Thoracic aorta (tissue), 2 donors: ENCODE measurements around the gene CUBN. TPM values are rescaled to one million over a fixed set of nuclear protein-coding genes. Genes with fewer than 3 reads are reported as not detected.

Source experiments
- ATAC-seq: fragments of 150-250 bp; one replicate; pipeline ENCODE4 v1.8.0; 2017; ENCODE audit warnings: low read depth; ENCODE audit not compliant: insufficient number of reproducible peaks, low FRiP score
- DNase-seq: peaks from one replicate; pipeline ENCODE4 v3.0.0-alpha.2; 2020; ENCODE audit warnings: low spot score
- H3K27ac ChIP-seq, 2 donors: fragments of 200-600 bp; sonication (generic); 1 replicate in 1 of 2; 2 replicates in 1 of 2; pipeline ENCODE4 v1.5.1; 2016; ENCODE audit warnings: mild to moderate bottlenecking in 2 of 2, moderate library complexity in 2 of 2
- H3K27me3 ChIP-seq: fragments of 200-600 bp; sonication (generic); replicated peaks from 2 replicates; pipeline ENCODE4 v1.6.0; 2016; ENCODE audit warnings: mild to moderate bottlenecking; ENCODE audit not compliant: insufficient read depth
- H3K36me3 ChIP-seq: fragments of 200-600 bp; sonication (generic); one replicate; pipeline ENCODE4 v1.5.1; 2016
- H3K4me1 ChIP-seq, 2 donors: fragments of 200-600 bp; sonication (generic); 1 replicate in 1 of 2; 2 replicates in 1 of 2; pipeline versions ENCODE4 v1.5.1 to v1.6.0; 2016; ENCODE audit warnings: low read depth in 2 of 2, mild to moderate bottlenecking in 1 of 2; ENCODE audit not compliant: control insufficient read depth in 1 of 2
- H3K4me3 ChIP-seq: fragments of 200-600 bp; sonication (generic); 2 replicates; pipeline ENCODE4 v1.5.1; 2016; ENCODE audit warnings: mild to moderate bottlenecking
- H3K9me3 ChIP-seq: fragments of 200-600 bp; sonication (generic); 2 replicates; pipeline ENCODE4 v1.5.1; 2016
- CTCF ChIP-seq: fragments of 200-600 bp; sonication (generic); IDR thresholded peaks from one replicate; pipeline ENCODE4 v1.5.1; 2019; ENCODE audit warnings: antibody characterized with exemption
- total RNA-seq, 2 donors: library from RNA; depleted of rRNA; stranded (reverse); fragments of >200 nt; gene quantifications; one replicate each; pipeline versions ENCODE4 v1.1.0 to v1.2.3, GENCODE V29; 2016

The CUBN gene
- total RNA-seq, 2 donors from 2014 or later, result 4.1 to 4.6 TPM

- Histone ChIP-seq H3K4me3 (no peak overlapping the region), H3K9me3 (no peaks in the 10 kb centered on the region), H3K27me3 (no peaks in the 10 kb centered on the region), H3K27ac (peak overlapping the region; percentile 27 to 38), H3K36me3 (no peaks in the 10 kb centered on the region), H3K4me1 (peaks cover 9 to 18% of the 10 kb centered on the region in 2 donors)
- DNase-seq, result no peak
- no peak for TF ChIP-seq CTCF
- no peak for ATAC-seq
Observed at GRCh38 chr10:16789765-16790164, 339.8 kb downstream of the CUBN start.

GRCh38 chr10:16789261-16789660 lies 340.4 kb downstream of the CUBN start:
- no peak overlapping the region for H3K4me3 ChIP-seq
- no peak for TF ChIP-seq CTCF
- H3K27ac ChIP-seq, result peak overlapping the region; percentile 27 to 38
- H3K36me3 ChIP-seq, result no peaks in the 10 kb centered on the region
- H3K4me1 ChIP-seq, result peaks cover 9 to 18% of the 10 kb centered on the region in 2 donors
- no peaks in the 10 kb centered on the region for H3K9me3 ChIP-seq
- no peaks in the 10 kb centered on the region for H3K27me3 ChIP-seq
- ATAC-seq (no peak), DNase-seq (no peak)

GRCh38 chr10:16788778-16789177 lies 340.8 kb downstream of the CUBN start:
- Histone ChIP-seq H3K9me3 (no peaks in the 10 kb centered on the region), H3K27me3 (no peaks in the 10 kb centered on the region), H3K4me1 (peaks cover 9 to 18% of the 10 kb centered on the region in 2 donors), H3K27ac (no peak overlapping the region), H3K4me3 (no peak overlapping the region), H3K36me3 (no peaks in the 10 kb centered on the region)
- no peak for ATAC-seq
- no peak for TF ChIP-seq CTCF
- DNase-seq, result no peak

GRCh38 chr10:16788125-16788524 lies 341.5 kb downstream of the CUBN start:
- TF ChIP-seq CTCF, result no peak
- no peaks in the 10 kb centered on the region for H3K27me3 ChIP-seq

GRCh38 chr10:16787361-16787791 lies 342.2 kb downstream of the CUBN start:
- Histone ChIP-seq H3K9me3 (no peaks in the 10 kb centered on the region), H3K27ac (no peak overlapping the region), H3K4me1 (peaks cover 9 to 15% of the 10 kb centered on the region in 2 donors), H3K36me3 (no peaks in the 10 kb centered on the region), H3K4me3 (no peak overlapping the region), H3K27me3 (no peaks in the 10 kb centered on the region)
- no peak for TF ChIP-seq CTCF
- ATAC-seq, result no peak
- DNase-seq, result no peak

More at GRCh38 chr10:16788125-16788524, 341.5 kb downstream of the CUBN start:
- ATAC-seq (no peak), DNase-seq (no peak)
- H3K4me1 ChIP-seq, result peaks cover 9 to 18% of the 10 kb centered on the region in 2 donors
- no peak overlapping the region for H3K4me3 ChIP-seq
- no peaks in the 10 kb centered on the region for H3K9me3 ChIP-seq
- no peaks in the 10 kb centered on the region for H3K36me3 ChIP-seq
- no peak overlapping the region for H3K27ac ChIP-seq
